Calu3 (cell line): Measurements from ENCODE around the gene JPT2. TPM values are rescaled to one million over a fixed set of nuclear protein-coding genes. Genes with fewer than 3 reads are reported as not detected.
A peak's percentile ranks its signal among the peaks of the same experiment; 100 is the strongest.

ENCODE experiments used
- BruUV-seq: library from RNA; stranded (reverse); fragments of 400-500 nt; replicated peaks from 2 replicates; lab custom pipeline; 2021; lab: Mats Ljungman, UMichigan
- CTCF ChIA-PET: fragments of 300-600 bp; sonication (Branson Sonifier 250); formaldehyde crosslinking; loops from one replicate; lab custom pipeline; 2022; ENCODE audit warnings: antibody characterized with exemption; lab: Charles Lee
- DNase-seq: peaks from one replicate; pipeline ENCODE4 v3.0.0; 2022
- H3K27ac Mint-ChIP-seq: one replicate; pipeline ENCODE4 v1.8.0; 2022; ENCODE audit warnings: mixed read lengths; ENCODE audit not compliant: unreplicated experiment
- H3K27me3 Mint-ChIP-seq: one replicate; pipeline ENCODE4 v1.8.0; 2022; ENCODE audit warnings: mixed read lengths; ENCODE audit not compliant: unreplicated experiment
- H3K36me3 Mint-ChIP-seq: one replicate; pipeline ENCODE4 v1.8.0; 2022; ENCODE audit warnings: mild to moderate bottlenecking, moderate library complexity, mixed read lengths; ENCODE audit not compliant: insufficient read depth, unreplicated experiment
- H3K4me1 Mint-ChIP-seq: one replicate; pipeline ENCODE4 v1.8.0; 2022; ENCODE audit warnings: mild to moderate bottlenecking, low read depth, mixed read lengths; ENCODE audit not compliant: unreplicated experiment
- H3K4me3 Mint-ChIP-seq: one replicate; pipeline ENCODE4 v1.8.0; 2022; ENCODE audit warnings: mild to moderate bottlenecking, low read depth, moderate library complexity, mixed read lengths; ENCODE audit not compliant: unreplicated experiment
- H3K9me3 Mint-ChIP-seq: one replicate; pipeline ENCODE4 v1.8.0; 2022; ENCODE audit warnings: low read depth, mixed read lengths; ENCODE audit not compliant: unreplicated experiment
- CTCF ChIP-seq: fragments of 200-600 bp; IDR thresholded peaks from one replicate; pipeline ENCODE4 v1.8.0; 2022; ENCODE audit warnings: antibody characterized with exemption; ENCODE audit not compliant: unreplicated experiment
- intact Hi-C: fragments of 100-400 bp; cut with micrococcal nuclease; formaldehyde crosslinking; loops from one replicate; pipeline ENCODE4 v1.10.0; 2022; ENCODE audit not compliant: unreplicated experiment
- total RNA-seq: library from RNA; stranded (reverse); gene quantifications from 2 replicates; pipeline ENCODE4 v1.2.3, GENCODE V29; 2022

The JPT2 gene
- total RNA-seq, 1 experiment from 2014 or later = 185 TPM

GRCh38 chr16:1688807-1689560, 10.9 kb downstream of the JPT2 start:
- peaks cover 96% of the 10 kb centered on the region for H3K36me3 Mint-ChIP-seq
- intact Hi-C loops = loop anchor here (5.0 kb wide), 1 partner anchor 77 kb away; the partner anchor contains the start of genes CRAMP1 and IFT140
- no peaks in the 10 kb centered on the region for H3K9me3 Mint-ChIP-seq
- H3K27ac Mint-ChIP-seq = peak overlapping the region; percentile 91
- peak; percentile 92 for DNase-seq
- H3K27me3 Mint-ChIP-seq = no peaks in the 10 kb centered on the region
- TF ChIP-seq CTCF = no peak
- H3K4me3 Mint-ChIP-seq = peak overlapping the region; percentile 56
- H3K4me1 Mint-ChIP-seq = peaks cover 50% of the 10 kb centered on the region
- CTCF ChIA-PET = interaction anchor here (2.5 to 3.0 kb wide), 2 partner anchors 11 to 17 kb away, joined by 15 to 18 read pairs; partner anchors contain the start of genes JPT2 and MAPK8IP3
- BruUV-seq = TSS peak; percentile 89

GRCh38 chr16:1689853-1690252, 11.8 kb downstream of the JPT2 start:
- BruUV-seq = no TSS peak
- Mint-ChIP-seq H3K4me1 (peaks cover 50% of the 10 kb centered on the region), H3K27ac (peak overlapping the region; percentile 91), H3K27me3 (no peaks in the 10 kb centered on the region), H3K36me3 (peaks cover 98% of the 10 kb centered on the region), H3K9me3 (no peaks in the 10 kb centered on the region), H3K4me3 (peak overlapping the region; percentile 56)
- TF ChIP-seq CTCF = no peak
- DNase-seq = peak; percentile 31
- CTCF ChIA-PET = interaction anchor here (2.5 to 3.0 kb wide), 2 partner anchors 12 to 16 kb away, joined by 15 to 18 read pairs; partner anchors contain the start of genes JPT2 and MAPK8IP3
- intact Hi-C loops = loop anchor here (5.0 kb wide), 1 partner anchor 78 kb away; the partner anchor contains the start of genes CRAMP1 and IFT140

- no peak for TF ChIP-seq CTCF
- Mint-ChIP-seq H3K27me3 (no peaks in the 10 kb centered on the region), H3K4me1 (peaks cover 50% of the 10 kb centered on the region), H3K27ac (peak overlapping the region; percentile 91), H3K9me3 (no peaks in the 10 kb centered on the region), H3K36me3 (peaks cover 98% of the 10 kb centered on the region), H3K4me3 (peak overlapping the region; percentile 56)
- no peak for DNase-seq
- CTCF ChIA-PET = interaction anchor here (0.7 kb wide), 2 partner anchors 26 to 33 kb away, joined by 4 to 5 read pairs; no protein-coding TSS in a partner anchor
- BruUV-seq = no TSS peak
- intact Hi-C loops = no loop called here
Observed at GRCh38 chr16:1690810-1691209, 12.7 kb downstream of the JPT2 start.

GRCh38 chr16:1691276-1691675, 13.2 kb downstream of the JPT2 start:
- no TSS peak for BruUV-seq
- peaks cover 50% of the 10 kb centered on the region for H3K4me1 Mint-ChIP-seq
- intact Hi-C loops = no loop called here
- peak overlapping the region; percentile 56 for H3K4me3 Mint-ChIP-seq
- CTCF ChIA-PET = interaction anchor here (0.7 to 1.3 kb wide), 4 partner anchors 10 to 32 kb away, joined by 4 to 5 read pairs (median 4); partner anchors contain the start of gene MAPK8IP3
- H3K9me3 Mint-ChIP-seq = no peaks in the 10 kb centered on the region
- peaks cover 98% of the 10 kb centered on the region for H3K36me3 Mint-ChIP-seq
- no peak for TF ChIP-seq CTCF
- no peak overlapping the region for H3K27ac Mint-ChIP-seq
- DNase-seq = no peak
- H3K27me3 Mint-ChIP-seq = no peaks in the 10 kb centered on the region
